ENCODE data around the gene COL9A2.
A peak's percentile ranks its signal among the peaks of the same experiment; 100 is the strongest.

COL9A2 gene

DNA sequence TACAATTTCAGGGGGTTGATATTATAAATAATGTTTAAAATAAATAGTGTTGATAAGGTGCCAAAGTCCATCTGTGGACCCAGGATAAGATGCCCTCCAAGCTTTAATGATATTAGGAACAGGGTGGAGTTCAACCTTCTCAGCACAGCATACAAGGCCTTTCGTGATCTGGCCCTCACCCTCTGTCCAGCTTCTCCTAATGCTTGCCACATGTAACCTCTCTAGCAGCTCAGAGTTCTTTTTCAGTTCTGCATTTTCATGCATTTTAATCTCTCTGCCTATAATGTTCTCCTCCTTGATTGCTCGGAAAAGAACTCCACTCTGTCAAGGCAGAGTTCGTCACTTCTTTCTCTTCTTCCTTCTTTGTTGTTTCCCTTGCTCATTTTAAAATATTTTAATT, 35.0 kb upstream of the COL9A2 start:
- TF ChIP-seq ESRRG (CRISPR knock-in tag; IDR thresholded peaks at IDR 0.05) (no peak), ZNF70 (CRISPR knock-in tag; IDR thresholded peaks at IDR 0.05) (peak; percentile 64; the same call in 1 of the 2 replicates)
- ATAC-seq, result no peak

DNA sequence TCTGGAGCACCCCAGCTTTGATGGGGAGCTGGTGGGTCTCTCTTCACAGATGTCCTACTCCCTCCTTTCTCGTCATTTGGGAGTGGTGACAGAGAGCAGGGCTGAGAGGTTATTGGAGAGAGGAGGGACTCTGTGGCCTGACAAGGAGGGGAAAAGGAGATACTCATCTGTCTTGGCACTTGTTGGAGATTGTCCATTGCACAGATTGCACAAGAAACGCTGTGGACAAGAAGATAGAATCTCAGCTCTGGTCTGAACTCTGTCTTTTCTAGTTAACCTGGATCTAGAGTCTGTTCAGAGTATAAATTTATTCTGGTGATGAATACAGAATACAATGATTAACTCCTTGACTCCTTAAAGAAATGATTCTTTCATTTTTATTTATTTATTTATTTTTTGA, 34.0 kb upstream of the COL9A2 start:
- no peak for ATAC-seq
- TF ChIP-seq ARNTL (CRISPR knock-in tag; IDR thresholded peaks at IDR 0.05; ENCODE audit: borderline replicate concordance, low read depth) (no peak), ISL1 (CRISPR knock-in tag; IDR thresholded peaks at IDR 0.05) (no peak), BACH2 (CRISPR knock-in tag; IDR thresholded peaks at IDR 0.05; ENCODE audit: borderline replicate concordance) (no peak), PPARA (CRISPR knock-in tag; IDR thresholded peaks at IDR 0.05; ENCODE audit: borderline replicate concordance) (no peak), RARB (CRISPR knock-in tag; IDR thresholded peaks at IDR 0.05) (no peak), ZFP3 (CRISPR knock-in tag; IDR thresholded peaks at IDR 0.05) (no peak), SNAI2 (CRISPR knock-in tag; IDR thresholded peaks at IDR 0.05) (no peak), ESRRG (CRISPR knock-in tag; IDR thresholded peaks at IDR 0.05) (no peak), ZNF8 (CRISPR knock-in tag; IDR thresholded peaks at IDR 0.05) (no peak), CSDC2 (CRISPR knock-in tag; IDR thresholded peaks at IDR 0.05) (no peak), TOX (CRISPR knock-in tag; IDR thresholded peaks at IDR 0.05; ENCODE audit: borderline replicate concordance) (no peak), ZC3H10 (CRISPR knock-in tag; IDR thresholded peaks at IDR 0.05) (no peak), ZNF70 (CRISPR knock-in tag; IDR thresholded peaks at IDR 0.05) (no peak), ZNF565 (CRISPR knock-in tag; conservative IDR thresholded peaks at IDR 0.05; ENCODE audit: low read depth) (no peak), ZFP30 (CRISPR knock-in tag; IDR thresholded peaks at IDR 0.05) (no peak), OSR1 (CRISPR knock-in tag; IDR thresholded peaks at IDR 0.05) (no peak)
- TF ChIP-seq, protein P1, sequence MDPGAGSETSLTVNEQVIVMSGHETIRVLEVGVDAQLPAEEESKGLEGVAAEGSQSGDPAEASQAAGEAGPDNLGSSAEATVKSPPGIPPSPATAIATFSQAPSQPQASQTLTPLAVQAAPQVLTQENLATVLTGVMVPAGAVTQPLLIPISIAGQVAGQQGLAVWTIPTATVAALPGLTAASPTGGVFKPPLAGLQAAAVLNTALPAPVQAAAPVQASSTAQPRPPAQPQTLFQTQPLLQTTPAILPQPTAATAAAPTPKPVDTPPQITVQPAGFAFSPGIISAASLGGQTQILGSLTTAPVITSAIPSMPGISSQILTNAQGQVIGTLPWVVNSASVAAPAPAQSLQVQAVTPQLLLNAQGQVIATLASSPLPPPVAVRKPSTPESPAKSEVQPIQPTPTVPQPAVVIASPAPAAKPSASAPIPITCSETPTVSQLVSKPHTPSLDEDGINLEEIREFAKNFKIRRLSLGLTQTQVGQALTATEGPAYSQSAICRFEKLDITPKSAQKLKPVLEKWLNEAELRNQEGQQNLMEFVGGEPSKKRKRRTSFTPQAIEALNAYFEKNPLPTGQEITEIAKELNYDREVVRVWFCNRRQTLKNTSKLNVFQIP (CRISPR knock-in tag; IDR thresholded peaks at IDR 0.05; ENCODE audit: borderline replicate concordance, low read depth), result no peak
- TF ChIP-seq, protein P2, sequence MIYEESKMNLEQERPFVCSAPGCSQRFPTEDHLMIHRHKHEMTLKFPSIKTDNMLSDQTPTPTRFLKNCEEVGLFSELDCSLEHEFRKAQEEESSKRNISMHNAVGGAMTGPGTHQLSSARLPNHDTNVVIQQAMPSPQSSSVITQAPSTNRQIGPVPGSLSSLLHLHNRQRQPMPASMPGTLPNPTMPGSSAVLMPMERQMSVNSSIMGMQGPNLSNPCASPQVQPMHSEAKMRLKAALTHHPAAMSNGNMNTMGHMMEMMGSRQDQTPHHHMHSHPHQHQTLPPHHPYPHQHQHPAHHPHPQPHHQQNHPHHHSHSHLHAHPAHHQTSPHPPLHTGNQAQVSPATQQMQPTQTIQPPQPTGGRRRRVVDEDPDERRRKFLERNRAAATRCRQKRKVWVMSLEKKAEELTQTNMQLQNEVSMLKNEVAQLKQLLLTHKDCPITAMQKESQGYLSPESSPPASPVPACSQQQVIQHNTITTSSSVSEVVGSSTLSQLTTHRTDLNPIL (CRISPR knock-in tag; IDR thresholded peaks at IDR 0.05; ENCODE audit: low read depth), result no peak
- TF ChIP-seq, protein P3, sequence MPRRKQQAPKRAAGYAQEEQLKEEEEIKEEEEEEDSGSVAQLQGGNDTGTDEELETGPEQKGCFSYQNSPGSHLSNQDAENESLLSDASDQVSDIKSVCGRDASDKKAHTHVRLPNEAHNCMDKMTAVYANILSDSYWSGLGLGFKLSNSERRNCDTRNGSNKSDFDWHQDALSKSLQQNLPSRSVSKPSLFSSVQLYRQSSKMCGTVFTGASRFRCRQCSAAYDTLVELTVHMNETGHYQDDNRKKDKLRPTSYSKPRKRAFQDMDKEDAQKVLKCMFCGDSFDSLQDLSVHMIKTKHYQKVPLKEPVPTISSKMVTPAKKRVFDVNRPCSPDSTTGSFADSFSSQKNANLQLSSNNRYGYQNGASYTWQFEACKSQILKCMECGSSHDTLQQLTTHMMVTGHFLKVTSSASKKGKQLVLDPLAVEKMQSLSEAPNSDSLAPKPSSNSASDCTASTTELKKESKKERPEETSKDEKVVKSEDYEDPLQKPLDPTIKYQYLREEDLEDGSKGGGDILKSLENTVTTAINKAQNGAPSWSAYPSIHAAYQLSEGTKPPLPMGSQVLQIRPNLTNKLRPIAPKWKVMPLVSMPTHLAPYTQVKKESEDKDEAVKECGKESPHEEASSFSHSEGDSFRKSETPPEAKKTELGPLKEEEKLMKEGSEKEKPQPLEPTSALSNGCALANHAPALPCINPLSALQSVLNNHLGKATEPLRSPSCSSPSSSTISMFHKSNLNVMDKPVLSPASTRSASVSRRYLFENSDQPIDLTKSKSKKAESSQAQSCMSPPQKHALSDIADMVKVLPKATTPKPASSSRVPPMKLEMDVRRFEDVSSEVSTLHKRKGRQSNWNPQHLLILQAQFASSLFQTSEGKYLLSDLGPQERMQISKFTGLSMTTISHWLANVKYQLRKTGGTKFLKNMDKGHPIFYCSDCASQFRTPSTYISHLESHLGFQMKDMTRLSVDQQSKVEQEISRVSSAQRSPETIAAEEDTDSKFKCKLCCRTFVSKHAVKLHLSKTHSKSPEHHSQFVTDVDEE (CRISPR knock-in tag; IDR thresholded peaks at IDR 0.05), result no peak
- TF ChIP-seq, protein P4, sequence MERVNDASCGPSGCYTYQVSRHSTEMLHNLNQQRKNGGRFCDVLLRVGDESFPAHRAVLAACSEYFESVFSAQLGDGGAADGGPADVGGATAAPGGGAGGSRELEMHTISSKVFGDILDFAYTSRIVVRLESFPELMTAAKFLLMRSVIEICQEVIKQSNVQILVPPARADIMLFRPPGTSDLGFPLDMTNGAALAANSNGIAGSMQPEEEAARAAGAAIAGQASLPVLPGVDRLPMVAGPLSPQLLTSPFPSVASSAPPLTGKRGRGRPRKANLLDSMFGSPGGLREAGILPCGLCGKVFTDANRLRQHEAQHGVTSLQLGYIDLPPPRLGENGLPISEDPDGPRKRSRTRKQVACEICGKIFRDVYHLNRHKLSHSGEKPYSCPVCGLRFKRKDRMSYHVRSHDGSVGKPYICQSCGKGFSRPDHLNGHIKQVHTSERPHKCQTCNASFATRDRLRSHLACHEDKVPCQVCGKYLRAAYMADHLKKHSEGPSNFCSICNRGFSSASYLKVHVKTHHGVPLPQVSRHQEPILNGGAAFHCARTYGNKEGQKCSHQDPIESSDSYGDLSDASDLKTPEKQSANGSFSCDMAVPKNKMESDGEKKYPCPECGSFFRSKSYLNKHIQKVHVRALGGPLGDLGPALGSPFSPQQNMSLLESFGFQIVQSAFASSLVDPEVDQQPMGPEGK (CRISPR knock-in tag; IDR thresholded peaks at IDR 0.05; ENCODE audit: borderline replicate concordance), result no peak

DNA sequence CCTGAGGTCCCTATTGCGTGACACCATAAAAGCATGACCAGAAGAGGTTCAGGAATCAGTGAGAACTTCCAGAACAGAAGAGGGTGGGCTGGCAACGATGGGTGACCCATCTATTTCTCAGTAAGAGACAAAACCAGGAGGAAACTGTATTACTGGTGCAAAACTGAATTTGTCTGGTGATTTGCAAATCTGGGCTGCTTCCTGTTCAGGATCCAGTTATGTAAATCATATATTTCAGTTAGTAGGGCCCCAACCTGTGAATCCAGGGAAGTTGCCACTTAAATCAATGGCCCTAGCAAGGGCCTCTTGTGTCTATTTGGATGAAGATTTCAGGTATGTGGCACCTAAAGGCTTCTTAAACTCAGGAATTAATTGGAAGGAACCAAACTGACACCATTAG, 33.3 kb upstream of the COL9A2 start:
- no peak for ATAC-seq
- TF ChIP-seq, protein P5, sequence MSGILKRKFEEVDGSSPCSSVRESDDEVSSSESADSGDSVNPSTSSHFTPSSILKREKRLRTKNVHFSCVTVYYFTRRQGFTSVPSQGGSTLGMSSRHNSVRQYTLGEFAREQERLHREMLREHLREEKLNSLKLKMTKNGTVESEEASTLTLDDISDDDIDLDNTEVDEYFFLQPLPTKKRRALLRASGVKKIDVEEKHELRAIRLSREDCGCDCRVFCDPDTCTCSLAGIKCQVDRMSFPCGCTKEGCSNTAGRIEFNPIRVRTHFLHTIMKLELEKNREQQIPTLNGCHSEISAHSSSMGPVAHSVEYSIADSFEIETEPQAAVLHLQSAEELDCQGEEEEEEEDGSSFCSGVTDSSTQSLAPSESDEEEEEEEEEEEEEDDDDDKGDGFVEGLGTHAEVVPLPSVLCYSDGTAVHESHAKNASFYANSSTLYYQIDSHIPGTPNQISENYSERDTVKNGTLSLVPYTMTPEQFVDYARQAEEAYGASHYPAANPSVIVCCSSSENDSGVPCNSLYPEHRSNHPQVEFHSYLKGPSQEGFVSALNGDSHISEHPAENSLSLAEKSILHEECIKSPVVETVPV (CRISPR knock-in tag; IDR thresholded peaks at IDR 0.05), result no peak
- TF ChIP-seq SNAI2 (CRISPR knock-in tag; IDR thresholded peaks at IDR 0.05) (no peak), BACH2 (CRISPR knock-in tag; IDR thresholded peaks at IDR 0.05; ENCODE audit: borderline replicate concordance) (no peak), CSDC2 (CRISPR knock-in tag; IDR thresholded peaks at IDR 0.05) (no peak), ESRRG (CRISPR knock-in tag; IDR thresholded peaks at IDR 0.05) (no peak), TCF4 (CRISPR knock-in tag; IDR thresholded peaks at IDR 0.05; ENCODE audit: borderline replicate concordance) (no peak), ZNF8 (CRISPR knock-in tag; IDR thresholded peaks at IDR 0.05) (no peak), RARB (CRISPR knock-in tag; IDR thresholded peaks at IDR 0.05) (no peak), ZNF565 (CRISPR knock-in tag; conservative IDR thresholded peaks at IDR 0.05; ENCODE audit: low read depth) (no peak), ZNF70 (CRISPR knock-in tag; IDR thresholded peaks at IDR 0.05) (no peak), OSR1 (CRISPR knock-in tag; IDR thresholded peaks at IDR 0.05) (no peak), ZFP3 (CRISPR knock-in tag; IDR thresholded peaks at IDR 0.05) (no peak)
- TF ChIP-seq, protein P2 (CRISPR knock-in tag; IDR thresholded peaks at IDR 0.05; ENCODE audit: low read depth), result no peak
- TF ChIP-seq, protein P3 (CRISPR knock-in tag; IDR thresholded peaks at IDR 0.05), result no peak

Data from SK-N-SH treated with all-trans-retinoic acid at 6 μM for 48 hours (cell line).